GM12892 (cell line): Measurements from ENCODE around the gene SLC17A9.

ENCODE experiments used
- DNase-seq: peaks from one replicate; pipeline ENCODE4 v3.0.0; 2011; ENCODE audit not compliant: insufficient read length
- FAIRE-seq: peaks from 2 replicates; lab custom pipeline; 2011; peaks lifted over from hg19 to GRCh38; lab: Jason Lieb, UNC
- POLR2A ChIP-seq: IDR thresholded peaks from 2 replicates; pipeline ENCODE4 v1.6.1; 2011; ENCODE audit warnings: low read depth, low read length, control low read depth
- POLR2AphosphoS5 ChIP-seq: IDR thresholded peaks from 2 replicates; pipeline ENCODE4 v1.6.1; 2011; ENCODE audit warnings: low read depth, low read length, control low read depth
- TAF1 ChIP-seq: IDR thresholded peaks from 2 replicates; pipeline ENCODE4 v1.6.1; 2011; ENCODE audit warnings: low read depth, mild to moderate bottlenecking, control low read depth, low read length, borderline replicate concordance

Gene SLC17A9

GRCh38 chr20:62923669-62924441 lies 28.7 kb upstream of the SLC17A9 start:
- FAIRE-seq (no peak), DNase-seq (no peak)

GRCh38 chr20:62924442-62925075 lies 27.9 kb upstream of the SLC17A9 start:
- DNase-seq (no peak), FAIRE-seq (no peak)
- TF ChIP-seq TAF1 (no peak), POLR2A (peak; percentile 31; the same call in 1 of the 2 replicates)

More at GRCh38 chr20:62923669-62924441, 28.7 kb upstream of the SLC17A9 start:
- TF ChIP-seq POLR2A (no peak), POLR2AphosphoS5 (no peak), TAF1 (no peak)

GRCh38 chr20:62925076-62925419 lies 27.5 kb upstream of the SLC17A9 start:
- no peak for FAIRE-seq
- TF ChIP-seq TAF1 (no peak), POLR2A (no peak; the same call in 1 of the 2 replicates)
- DNase-seq, result no peak

- FAIRE-seq (no peak), DNase-seq (peak; percentile 48)
- TF ChIP-seq TAF1 (no peak), POLR2AphosphoS5 (no peak), POLR2A (no peak)
Measured at GRCh38 chr20:62925420-62926228, 26.9 kb upstream of the SLC17A9 start.

GRCh38 chr20:62926229-62927127 lies 26.0 kb upstream of the SLC17A9 start, which contains the start of gene DIDO1:
DIDO1 (minus strand) TSS chr20:62926505.
- DNase-seq, result peak; percentile 97
- FAIRE-seq, result peak; percentile 84
- TF ChIP-seq TAF1, result peak; percentile 82; the same call in 1 of the 2 replicates
- TF ChIP-seq POLR2A, result peak; percentile 71
- TF ChIP-seq POLR2AphosphoS5, result no peak; the same call in 1 of the 2 replicates

GRCh38 chr20:62927128-62927705 lies 25.3 kb upstream of the SLC17A9 start:
- no peak for TF ChIP-seq POLR2A
- no peak for TF ChIP-seq POLR2AphosphoS5
- no peak for TF ChIP-seq TAF1
- FAIRE-seq, result no peak
- DNase-seq, result no peak

- no peak for DNase-seq
- TF ChIP-seq POLR2A (no peak), POLR2AphosphoS5 (no peak), TAF1 (no peak)
- no peak for FAIRE-seq
Measured at GRCh38 chr20:62928246-62928939, 24.1 kb upstream of the SLC17A9 start.

GRCh38 chr20:62929051-62929538 lies 23.4 kb upstream of the SLC17A9 start:
- TF ChIP-seq POLR2AphosphoS5, result no peak
- no peak for TF ChIP-seq TAF1
- no peak for TF ChIP-seq POLR2A
- DNase-seq (peak; percentile 68), FAIRE-seq (no peak)

- TF ChIP-seq POLR2A (no peak), POLR2AphosphoS5 (no peak), TAF1 (no peak)
- FAIRE-seq (no peak), DNase-seq (no peak)
Measured at GRCh38 chr20:62931464-62931863, 21.0 kb upstream of the SLC17A9 start.
